ENCODE results near the gene KLF5.

Gene KLF5

GRCh38 chr13:73111331-73111730 is 52.5 kb downstream of the KLF5 start:
- no peak overlapping the region for H3K4me3 ChIP-seq (ENCODE audit: low read depth, low read length)
- in situ Hi-C loops (cut with HindIII; ENCODE audit: low sequenced_read_pairs) = no loop called here
- TF ChIP-seq CTCF (IDR thresholded peaks at IDR 0.05; ENCODE audit: low read depth, low read length, missing control alignments) = no peak
- no peak for DNase-seq (ENCODE audit: low read depth)

GRCh38 chr13:73119612-73120011 is 60.8 kb downstream of the KLF5 start:
- no peak for DNase-seq (ENCODE audit: low read depth)
- no peak overlapping the region for H3K4me3 ChIP-seq (ENCODE audit: low read depth, low read length)
- in situ Hi-C loops (cut with HindIII; ENCODE audit: low sequenced_read_pairs) = no loop called here
- TF ChIP-seq CTCF (IDR thresholded peaks at IDR 0.05; ENCODE audit: low read depth, low read length, missing control alignments) = no peak
